Naive thymus-derived CD4-positive, alpha-beta T cell (primary cell): ENCODE data around the gene TSHZ3. TPM values are rescaled to one million over a fixed set of nuclear protein-coding genes. Genes with fewer than 3 reads are reported as not detected.

Source experiments
- ATAC-seq: fragments of 150-1000 bp; cut with Tn5 transposase; 2 replicates; pipeline ENCODE4 v1.10.0; 2021; ENCODE audit warnings: mild to moderate bottlenecking, moderate library complexity
- CTCF ChIA-PET: fragments of 350-600 bp; sonication (Branson Sonifier 250); formaldehyde crosslinking; loops from one replicate; lab custom pipeline; 2021; ENCODE audit warnings: antibody characterized with exemption; lab: Charles Lee
- POLR2A ChIA-PET: fragments of 350-600 bp; sonication (Branson Sonifier 250); formaldehyde crosslinking; loops from one replicate; lab custom pipeline; 2021; ENCODE audit warnings: antibody characterized with exemption, inconsistent platforms; lab: Charles Lee
- DNase-seq, 9 donors: peaks; one replicate each; pipeline versions ENCODE4 v3.0.0 to v3.0.0-alpha.2; 2020 to 2022; ENCODE audit warnings: mixed read lengths in 1 of 9
- H3K27ac ChIP-seq: one replicate; pipeline ENCODE4 v1.7.0; 2013; ENCODE audit warnings: mild to moderate bottlenecking, low read depth, low read length, moderate library complexity
- H3K27me3 ChIP-seq, 2 donors: one replicate each; pipeline ENCODE4 v1.7.0; 2013; ENCODE audit warnings: low read length in 2 of 2, mild to moderate bottlenecking in 2 of 2, moderate library complexity in 2 of 2; ENCODE audit not compliant: control insufficient read depth in 2 of 2, insufficient read depth in 2 of 2
- H3K36me3 ChIP-seq, 3 experiments: 1 replicate in 2 of 3; 2 replicates in 1 of 3; pipeline ENCODE4 v1.7.0; 2013; ENCODE audit warnings: low read length in 3 of 3, mild to moderate bottlenecking in 3 of 3, moderate library complexity in 1 of 3; ENCODE audit not compliant: insufficient read depth in 3 of 3, control insufficient read depth in 2 of 3
- H3K4me1 ChIP-seq, 2 donors: one replicate each; pipeline ENCODE4 v1.7.0; 2013; ENCODE audit warnings: low read length in 2 of 2, mild to moderate bottlenecking in 2 of 2, moderate library complexity in 1 of 2; ENCODE audit not compliant: control insufficient read depth in 2 of 2, insufficient read depth in 2 of 2
- H3K4me3 ChIP-seq: 2 replicates; pipeline ENCODE4 v1.7.0; 2013; ENCODE audit warnings: mild to moderate bottlenecking, low read length
- H3K9me3 ChIP-seq, 3 experiments: 1 replicate in 2 of 3; 2 replicates in 1 of 3; pipeline ENCODE4 v1.7.0; 2013; ENCODE audit warnings: low read length in 3 of 3; ENCODE audit not compliant: control insufficient read depth in 2 of 3
- H3K27ac Mint-ChIP-seq, 9 donors: one replicate each; pipeline ENCODE4 v1.8.0; 2020 to 2022; ENCODE audit warnings: mixed read lengths in 9 of 9, mild to moderate bottlenecking in 8 of 9, moderate library complexity in 5 of 9, inconsistent platforms in 2 of 9
- H3K27me3 Mint-ChIP-seq, 5 donors: one replicate each; pipeline ENCODE4 v1.8.0; 2021 to 2022; ENCODE audit warnings: mixed read lengths in 5 of 5, mild to moderate bottlenecking in 1 of 5
- H3K36me3 Mint-ChIP-seq, 5 donors: one replicate each; pipeline ENCODE4 v1.8.0; 2020 to 2022; ENCODE audit warnings: mixed read lengths in 5 of 5, mild to moderate bottlenecking in 3 of 5, inconsistent platforms in 1 of 5
- H3K4me1 Mint-ChIP-seq, 7 donors: one replicate each; pipeline ENCODE4 v1.8.0; 2020 to 2022; ENCODE audit warnings: mixed read lengths in 7 of 7, mild to moderate bottlenecking in 3 of 7, inconsistent platforms in 1 of 7
- H3K4me3 Mint-ChIP-seq, 10 donors: one replicate each; pipeline ENCODE4 v1.8.0; 2020 to 2022; ENCODE audit warnings: mild to moderate bottlenecking in 10 of 10, mixed read lengths in 10 of 10, moderate library complexity in 6 of 10, inconsistent platforms in 2 of 10
- H3K9me3 Mint-ChIP-seq, 11 donors: one replicate each; pipeline ENCODE4 v1.8.0; 2020 to 2022; ENCODE audit warnings: mixed read lengths in 11 of 11, mild to moderate bottlenecking in 4 of 11, inconsistent platforms in 1 of 11, moderate library complexity in 1 of 11
- intact Hi-C, 2 donors: fragments of 100-400 bp; cut with micrococcal nuclease; formaldehyde crosslinking; loops; one replicate each; pipeline ENCODE4 v1.15.1; 2023
- polyA plus RNA-seq, 2 donors: library from polyadenylated mRNA; unstranded; fragments of 300-500 nt; fragmentation: Illumina TruSeq; gene quantifications; one replicate each; pipeline ENCODE4 v1.2.3, GENCODE V29; 2021
- total RNA-seq, 6 experiments: library from RNA in 5 of 6; stranded (reverse) in 5 of 6; gene quantifications; 1 replicate in 5 of 6; 2 replicates in 1 of 6; pipeline ENCODE4 v1.2.3 and lab custom pipeline; 2021 to 2026

TSHZ3 gene
- total and polyA plus RNA-seq, 7 experiments from 2014 or later: 0.08 to 6.0 (median 0.20) TPM; not detected in 1

- H3K27ac Mint-ChIP-seq: no peak overlapping the region
- H3K4me3 ChIP-seq: no peak overlapping the region
- no peaks in the 10 kb centered on the region for H3K9me3 ChIP-seq
- intact Hi-C loops: no loop called here
- H3K27me3 Mint-ChIP-seq: peaks cover 0 to 13% (median 0%) of the 10 kb centered on the region in 5 donors
- no peaks in the 10 kb centered on the region for H3K4me1 ChIP-seq
- ChIA-PET CTCF (no interaction called here), POLR2A (interaction anchor here (0.6 kb wide), 1 partner anchor 334 kb away, joined by 3 read pairs; no protein-coding TSS in a partner anchor)
- H3K36me3 Mint-ChIP-seq: no peaks in the 10 kb centered on the region
- no peaks in the 10 kb centered on the region for H3K27me3 ChIP-seq
- no peak for ATAC-seq
- no peaks in the 10 kb centered on the region for H3K36me3 ChIP-seq
- no peak for DNase-seq
- no peak overlapping the region for H3K4me3 Mint-ChIP-seq
- H3K4me1 Mint-ChIP-seq: peaks cover 0 to 3% (median 0%) of the 10 kb centered on the region in 7 donors
- H3K27ac ChIP-seq: no peak overlapping the region
- H3K9me3 Mint-ChIP-seq: no peaks in the 10 kb centered on the region
Measured at GRCh38 chr19:31306006-31306753, 43.1 kb downstream of the TSHZ3 start.

DNA sequence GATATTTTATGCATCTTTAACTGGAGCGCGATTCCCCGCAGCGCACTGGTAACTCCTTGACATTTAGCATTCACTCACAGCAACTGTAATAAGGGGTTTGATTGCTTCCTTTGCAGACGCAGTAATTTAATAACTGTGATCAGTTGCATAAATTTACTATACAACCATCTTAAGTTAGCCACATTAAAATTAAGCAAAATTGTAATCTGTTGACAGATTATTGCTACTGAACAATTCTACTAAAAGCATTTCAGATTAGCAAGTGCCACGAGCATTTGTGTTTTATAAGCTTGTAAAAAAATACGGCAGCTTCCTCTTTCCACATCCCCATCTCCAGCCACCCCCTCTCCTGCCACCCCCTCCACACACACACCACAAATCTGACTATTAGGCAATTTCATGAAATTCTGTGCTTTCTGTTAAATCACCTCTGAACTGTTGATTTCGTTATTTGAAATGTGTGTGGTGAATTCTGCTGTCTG, 44.4 kb downstream of the TSHZ3 start:
- ATAC-seq (peak; percentile 55), DNase-seq (no peak)
- CTCF ChIA-PET: no interaction called here
- H3K27ac ChIP-seq: no peak overlapping the region
- Mint-ChIP-seq H3K4me1 (peaks cover 0 to 2% (median 0%) of the 10 kb centered on the region in 7 donors), H3K9me3 (no peaks in the 10 kb centered on the region), H3K27ac (no peak overlapping the region), H3K4me3 (no peak overlapping the region), H3K36me3 (no peaks in the 10 kb centered on the region), H3K27me3 (peaks cover 0 to 13% (median 0%) of the 10 kb centered on the region in 5 donors)
- POLR2A ChIA-PET: no interaction called here
- no peaks in the 10 kb centered on the region for H3K9me3 ChIP-seq
- H3K36me3 ChIP-seq: no peaks in the 10 kb centered on the region
- intact Hi-C loops: no loop called here
- H3K4me3 ChIP-seq: no peak overlapping the region
- no peaks in the 10 kb centered on the region for H3K4me1 ChIP-seq
- H3K27me3 ChIP-seq: no peaks in the 10 kb centered on the region

DNA sequence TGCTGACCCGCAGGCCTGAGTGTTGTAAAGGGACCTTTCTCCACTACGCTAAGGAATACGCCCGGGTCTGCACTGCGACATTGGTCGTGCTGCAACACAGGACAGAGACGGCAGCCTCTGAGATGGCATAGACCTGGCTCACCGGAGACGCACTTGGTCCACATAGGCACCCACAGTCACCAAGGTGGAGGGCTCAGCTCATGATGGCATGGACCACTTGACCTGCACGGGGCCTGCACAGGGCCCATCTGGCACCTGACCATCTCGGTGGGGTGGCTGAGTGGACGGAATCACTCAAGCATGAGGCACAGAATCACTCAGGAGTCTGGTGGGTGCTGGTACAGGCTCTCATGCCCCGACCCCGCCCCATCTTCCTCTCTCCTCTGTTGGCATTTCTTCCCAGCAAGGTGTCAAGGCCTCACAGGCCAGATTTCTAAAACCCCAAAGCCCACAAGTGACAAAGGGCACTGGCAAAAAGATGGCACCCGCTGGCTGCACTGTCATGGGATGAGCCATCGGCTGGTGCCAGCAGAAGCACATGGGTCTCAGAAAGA, 45.9 kb downstream of the TSHZ3 start:
- Histone ChIP-seq H3K4me1 (no peaks in the 10 kb centered on the region), H3K36me3 (no peaks in the 10 kb centered on the region), H3K9me3 (no peaks in the 10 kb centered on the region), H3K27ac (no peak overlapping the region), H3K4me3 (no peak overlapping the region), H3K27me3 (no peaks in the 10 kb centered on the region)
- Mint-ChIP-seq H3K4me1 (peaks cover 0 to 2% (median 0%) of the 10 kb centered on the region in 7 donors), H3K9me3 (no peaks in the 10 kb centered on the region), H3K4me3 (no peak overlapping the region), H3K36me3 (no peaks in the 10 kb centered on the region), H3K27ac (no peak overlapping the region), H3K27me3 (peaks cover 0 to 13% (median 0%) of the 10 kb centered on the region in 5 donors)
- ATAC-seq (no peak), DNase-seq (no peak)
- intact Hi-C loops: no loop called here
- ChIA-PET POLR2A (no interaction called here), CTCF (no interaction called here)

DNA sequence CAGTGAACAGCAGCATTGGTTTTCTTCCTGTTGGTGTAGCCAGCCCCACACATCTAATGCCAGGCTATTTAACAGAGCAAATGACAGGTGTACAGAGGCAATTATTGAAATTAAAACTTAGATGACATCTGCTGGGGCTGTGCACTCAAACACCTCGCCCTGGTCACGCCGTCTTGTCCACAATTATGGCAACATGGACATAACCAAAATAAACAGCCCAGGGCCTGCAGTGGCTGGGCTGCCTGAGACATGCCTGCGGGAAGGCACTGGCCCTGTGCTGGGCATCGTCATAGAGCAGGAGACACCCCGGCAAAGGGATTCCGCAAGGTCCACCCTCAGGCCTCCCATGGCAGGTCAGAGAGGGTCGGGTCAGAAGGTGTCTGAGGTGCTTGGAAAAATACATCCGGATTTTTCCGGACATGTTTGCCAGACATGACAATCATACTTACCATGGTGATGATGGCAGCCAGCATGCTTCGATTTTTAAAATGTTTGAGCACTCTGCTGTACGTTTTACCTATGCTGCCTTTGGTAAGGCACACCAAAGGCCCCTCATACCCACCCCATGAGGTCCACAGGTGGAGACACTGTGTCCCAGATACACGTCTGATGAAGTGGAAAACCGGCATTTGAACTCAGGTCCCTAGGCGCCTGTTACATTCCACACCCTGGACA, 47.8 kb downstream of the TSHZ3 start:
- ChIA-PET CTCF (no interaction called here), POLR2A (no interaction called here)
- H3K4me1 ChIP-seq: no peaks in the 10 kb centered on the region

DNA sequence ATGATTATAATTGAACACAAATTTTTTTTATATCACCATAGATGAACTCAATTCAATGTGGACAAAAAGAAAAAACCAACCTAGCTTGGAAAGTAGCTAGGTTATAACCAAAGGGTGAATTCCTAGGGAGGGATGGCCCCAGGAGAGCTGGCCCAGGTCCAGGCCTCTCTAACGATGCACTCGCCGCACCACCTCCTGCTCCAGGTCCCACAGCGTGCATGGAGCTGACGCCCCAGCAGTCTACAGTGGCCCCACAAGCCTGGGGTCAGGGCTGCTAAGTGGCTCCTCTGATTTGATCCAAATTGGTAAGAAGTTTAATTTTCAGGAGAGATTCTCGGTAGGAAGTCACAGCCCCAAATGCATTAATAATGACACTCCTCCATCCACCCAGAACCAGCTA, 48.8 kb downstream of the TSHZ3 start:
- no peak overlapping the region for H3K4me3 ChIP-seq
- Mint-ChIP-seq H3K9me3 (no peaks in the 10 kb centered on the region), H3K27me3 (peaks cover 0 to 5% (median 0%) of the 10 kb centered on the region in 5 donors), H3K4me3 (no peak overlapping the region), H3K36me3 (no peaks in the 10 kb centered on the region), H3K4me1 (peaks cover 0 to 2% (median 0%) of the 10 kb centered on the region in 7 donors), H3K27ac (no peak overlapping the region)
- no peak for ATAC-seq
- no peak overlapping the region for H3K27ac ChIP-seq
- intact Hi-C loops: no loop called here
- H3K4me1 ChIP-seq: no peaks in the 10 kb centered on the region
- POLR2A ChIA-PET: no interaction called here
- no peaks in the 10 kb centered on the region for H3K27me3 ChIP-seq
- CTCF ChIA-PET: no interaction called here
- H3K36me3 ChIP-seq: no peaks in the 10 kb centered on the region
- no peaks in the 10 kb centered on the region for H3K9me3 ChIP-seq
- DNase-seq: no peak

More for the DNA sequence above, 47.8 kb downstream of the TSHZ3 start:
- no peak for DNase-seq
- no peaks in the 10 kb centered on the region for H3K9me3 Mint-ChIP-seq
- no peaks in the 10 kb centered on the region for H3K9me3 ChIP-seq
- H3K36me3 ChIP-seq: no peaks in the 10 kb centered on the region
- no peaks in the 10 kb centered on the region for H3K36me3 Mint-ChIP-seq
- no peak overlapping the region for H3K4me3 ChIP-seq
- intact Hi-C loops: no loop called here
- H3K27ac Mint-ChIP-seq: no peak overlapping the region
- H3K4me1 Mint-ChIP-seq: peaks cover 0 to 2% (median 0%) of the 10 kb centered on the region in 7 donors
- H3K27ac ChIP-seq: no peak overlapping the region
- no peak overlapping the region for H3K4me3 Mint-ChIP-seq
- ATAC-seq: no peak
- H3K27me3 Mint-ChIP-seq: peaks cover 0 to 5% (median 0%) of the 10 kb centered on the region in 5 donors
- no peaks in the 10 kb centered on the region for H3K27me3 ChIP-seq

DNA sequence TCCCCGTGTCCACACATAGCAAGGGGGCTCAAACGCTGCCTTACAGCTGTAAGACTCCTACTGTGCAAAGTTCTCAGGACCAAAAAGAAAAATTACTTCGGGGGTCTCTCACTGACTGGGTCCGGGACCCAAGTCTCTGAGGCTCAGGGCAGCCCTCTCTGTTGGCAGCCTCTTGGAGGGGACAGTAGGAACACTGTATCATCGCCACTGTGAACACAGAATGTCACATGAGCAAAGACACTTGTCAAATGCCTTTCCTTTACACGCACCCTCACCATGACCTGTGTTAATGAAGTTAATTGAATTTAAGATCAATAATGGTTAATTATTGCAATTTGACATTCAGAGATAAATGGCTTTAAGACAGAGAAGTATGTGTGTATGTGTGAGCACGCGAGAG, 49.6 kb downstream of the TSHZ3 start:
- Histone ChIP-seq H3K36me3 (no peaks in the 10 kb centered on the region), H3K4me3 (no peak overlapping the region), H3K4me1 (no peaks in the 10 kb centered on the region), H3K9me3 (no peaks in the 10 kb centered on the region), H3K27ac (no peak overlapping the region), H3K27me3 (no peaks in the 10 kb centered on the region)
- Mint-ChIP-seq H3K27me3 (peaks cover 0 to 5% (median 0%) of the 10 kb centered on the region in 5 donors), H3K27ac (no peak overlapping the region), H3K9me3 (no peaks in the 10 kb centered on the region), H3K36me3 (no peaks in the 10 kb centered on the region), H3K4me3 (no peak overlapping the region), H3K4me1 (peaks cover 0 to 2% (median 0%) of the 10 kb centered on the region in 7 donors)
- intact Hi-C loops: no loop called here
- no peak for ATAC-seq
- ChIA-PET POLR2A (no interaction called here), CTCF (no interaction called here)
- DNase-seq: no peak
